ENCODE results near the gene INHA.

DNA sequence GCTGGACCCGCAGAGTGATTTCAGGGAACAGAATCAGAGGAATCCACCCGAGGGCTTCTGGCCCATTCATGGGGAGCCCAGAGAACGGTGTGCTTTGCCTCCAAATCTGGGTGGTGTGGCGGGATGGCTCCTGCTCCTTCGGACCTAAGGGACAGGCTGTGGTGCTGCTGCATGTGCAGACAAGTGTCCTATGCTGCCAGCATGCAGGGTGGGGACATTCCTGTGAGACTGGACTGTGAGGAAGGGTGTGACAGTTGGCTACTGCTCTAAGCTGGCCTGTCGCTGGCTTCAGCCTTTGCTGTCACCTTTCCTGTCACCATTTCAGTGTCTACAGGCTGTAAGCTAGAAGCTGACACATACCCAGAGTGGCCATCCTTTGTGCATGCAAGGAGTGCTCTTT is 52.5 kb downstream of the INHA start:
- TF ChIP-seq, protein P1, sequence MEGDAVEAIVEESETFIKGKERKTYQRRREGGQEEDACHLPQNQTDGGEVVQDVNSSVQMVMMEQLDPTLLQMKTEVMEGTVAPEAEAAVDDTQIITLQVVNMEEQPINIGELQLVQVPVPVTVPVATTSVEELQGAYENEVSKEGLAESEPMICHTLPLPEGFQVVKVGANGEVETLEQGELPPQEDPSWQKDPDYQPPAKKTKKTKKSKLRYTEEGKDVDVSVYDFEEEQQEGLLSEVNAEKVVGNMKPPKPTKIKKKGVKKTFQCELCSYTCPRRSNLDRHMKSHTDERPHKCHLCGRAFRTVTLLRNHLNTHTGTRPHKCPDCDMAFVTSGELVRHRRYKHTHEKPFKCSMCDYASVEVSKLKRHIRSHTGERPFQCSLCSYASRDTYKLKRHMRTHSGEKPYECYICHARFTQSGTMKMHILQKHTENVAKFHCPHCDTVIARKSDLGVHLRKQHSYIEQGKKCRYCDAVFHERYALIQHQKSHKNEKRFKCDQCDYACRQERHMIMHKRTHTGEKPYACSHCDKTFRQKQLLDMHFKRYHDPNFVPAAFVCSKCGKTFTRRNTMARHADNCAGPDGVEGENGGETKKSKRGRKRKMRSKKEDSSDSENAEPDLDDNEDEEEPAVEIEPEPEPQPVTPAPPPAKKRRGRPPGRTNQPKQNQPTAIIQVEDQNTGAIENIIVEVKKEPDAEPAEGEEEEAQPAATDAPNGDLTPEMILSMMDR (IDR thresholded peaks at IDR 0.05; ENCODE audit: borderline replicate concordance, extremely low read depth, low read length, poor library complexity, severe bottlenecking): no peak
- no peak for TF ChIP-seq EZH2 (IDR thresholded peaks at IDR 0.05; ENCODE audit: borderline replicate concordance, low read depth, low read length, severe bottlenecking)

Measured in DND-41 (cell line).